ENCODE results near the gene WAPL. TPM values are rescaled to one million over a fixed set of nuclear protein-coding genes. Genes with fewer than 3 reads are reported as not detected.

The WAPL gene
- total RNA-seq, 2 donors from 2014 or later, result 19.5 to 20.2 TPM

GRCh38 chr10:86556532-86556931 lies 34.9 kb upstream of the WAPL start:
- Histone ChIP-seq H3K4me3 (no peak overlapping the region), H3K27ac (no peak overlapping the region), H3K4me1 (no peaks in the 10 kb centered on the region), H3K9me3 (no peaks in the 10 kb centered on the region), H3K36me3 (no peaks in the 10 kb centered on the region), H3K27me3 (no peaks in the 10 kb centered on the region)
- no peak for TF ChIP-seq CTCF (IDR thresholded peaks at IDR 0.05)
- no peak for DNase-seq (ENCODE audit: low spot score)

GRCh38 chr10:86553639-86554038 lies 32.0 kb upstream of the WAPL start:
- TF ChIP-seq CTCF (IDR thresholded peaks at IDR 0.05), result no peak
- H3K4me1 ChIP-seq, result no peaks in the 10 kb centered on the region
- H3K4me3 ChIP-seq, result no peak overlapping the region
- no peak for DNase-seq (ENCODE audit: low spot score)
- H3K27ac ChIP-seq, result no peak overlapping the region
- H3K9me3 ChIP-seq, result no peaks in the 10 kb centered on the region
- no peaks in the 10 kb centered on the region for H3K27me3 ChIP-seq
- H3K36me3 ChIP-seq, result no peaks in the 10 kb centered on the region

- H3K9me3 ChIP-seq, result no peaks in the 10 kb centered on the region
- no peaks in the 10 kb centered on the region for H3K27me3 ChIP-seq
- TF ChIP-seq CTCF (IDR thresholded peaks at IDR 0.05), result no peak
- no peak for DNase-seq (ENCODE audit: low spot score)
- no peak overlapping the region for H3K4me3 ChIP-seq
- H3K4me1 ChIP-seq, result no peaks in the 10 kb centered on the region
- no peak overlapping the region for H3K27ac ChIP-seq
- no peaks in the 10 kb centered on the region for H3K36me3 ChIP-seq
Measured at GRCh38 chr10:86553213-86553612, 31.6 kb upstream of the WAPL start.

- Histone ChIP-seq H3K9me3 (peaks cover 0 to 4% of the 10 kb centered on the region in 2 donors), H3K4me1 (no peaks in the 10 kb centered on the region), H3K27me3 (no peaks in the 10 kb centered on the region), H3K4me3 (no peak overlapping the region), H3K36me3 (no peaks in the 10 kb centered on the region), H3K27ac (no peak overlapping the region)
- TF ChIP-seq CTCF (IDR thresholded peaks at IDR 0.05), result no peak
- no peak for DNase-seq (ENCODE audit: low spot score)
Measured at GRCh38 chr10:86547296-86547695, 25.7 kb upstream of the WAPL start.

- Histone ChIP-seq H3K27me3 (no peaks in the 10 kb centered on the region), H3K4me3 (no peak overlapping the region), H3K27ac (no peak overlapping the region), H3K9me3 (peaks cover 0 to 4% of the 10 kb centered on the region in 2 donors), H3K36me3 (no peaks in the 10 kb centered on the region), H3K4me1 (no peaks in the 10 kb centered on the region)
- no peak for TF ChIP-seq CTCF (IDR thresholded peaks at IDR 0.05)
- DNase-seq (ENCODE audit: low spot score), result no peak
Measured at GRCh38 chr10:86545101-86545500, 23.5 kb upstream of the WAPL start.

GRCh38 chr10:86540016-86540415 lies 18.4 kb upstream of the WAPL start:
- H3K27me3 ChIP-seq, result no peaks in the 10 kb centered on the region
- no peak overlapping the region for H3K27ac ChIP-seq
- H3K4me1 ChIP-seq, result peaks cover 0 to 13% of the 10 kb centered on the region in 2 donors
- H3K4me3 ChIP-seq, result no peak overlapping the region
- H3K36me3 ChIP-seq, result no peaks in the 10 kb centered on the region
- no peaks in the 10 kb centered on the region for H3K9me3 ChIP-seq
- TF ChIP-seq CTCF (IDR thresholded peaks at IDR 0.05), result no peak
- no peak for DNase-seq (ENCODE audit: low spot score)

Data from right atrium auricular region (tissue), 2 donors.